ENCODE results near the gene TCN2. TPM values are rescaled to one million over a fixed set of nuclear protein-coding genes. Genes with fewer than 3 reads are reported as not detected.
A peak's percentile ranks its signal among the peaks of the same experiment; 100 is the strongest.
"Not testable (repeated sequence)": the region's sequence is repeated elsewhere in the genome, so short reads cannot be mapped to it uniquely, and the experiment has no call there.

TCN2 gene
- 6.1 and 6.6 TPM in 2 replicates for total RNA-seq
- polyA plus RNA-seq: 7.6 and 7.8 TPM in 2 replicates

GRCh38 chr22:30606455-30607299, at the start of gene TCN2:
Gene TCN2 (plus strand): TSS chr22:30607174. CDS start chr22:30607332, 158 bp downstream.
- peak; percentile 83 to 84 for DNase-seq (ENCODE audit: low read depth in 1 of 2, low spot score in 1 of 2)
- peak; percentile 1 for TF ChIP-seq CTCF (IDR thresholded peaks at IDR 0.05; ENCODE audit: low read depth, low read length)
- no peaks in the 10 kb centered on the region for H3K9me3 ChIP-seq (ENCODE audit: low read depth)
- H3K27ac ChIP-seq: peak within 1 kb of the TSS; percentile 38
- peak within 1 kb of the TSS; percentile 36 for H3K4me3 ChIP-seq
- H3K27me3 ChIP-seq: no peaks in the 10 kb centered on the region
- peaks cover 16% of the 10 kb centered on the region for H3K4me1 ChIP-seq (ENCODE audit: low read depth)
- H3K36me3 ChIP-seq: no peaks in the 10 kb centered on the region

GRCh38 chr22:30557243-30557642, 49.7 kb upstream of the TCN2 start:
- H3K27me3 ChIP-seq: no peaks in the 10 kb centered on the region
- no peak overlapping the region for H3K4me3 ChIP-seq
- DNase-seq (ENCODE audit: low read depth in 1 of 2, low spot score in 1 of 2): no peak
- no peaks in the 10 kb centered on the region for H3K4me1 ChIP-seq (ENCODE audit: low read depth)
- H3K9me3 ChIP-seq (ENCODE audit: low read depth): no peaks in the 10 kb centered on the region
- H3K36me3 ChIP-seq: no peaks in the 10 kb centered on the region
- H3K27ac ChIP-seq: no peak overlapping the region
- no peak for TF ChIP-seq CTCF (IDR thresholded peaks at IDR 0.05; ENCODE audit: low read depth, low read length)

- Histone ChIP-seq H3K36me3 (no peaks in the 10 kb centered on the region), H3K27ac (no peak overlapping the region), H3K27me3 (no peaks in the 10 kb centered on the region), H3K4me3 (no peak overlapping the region), H3K9me3 (ENCODE audit: low read depth) (no peaks in the 10 kb centered on the region), H3K4me1 (ENCODE audit: low read depth) (no peaks in the 10 kb centered on the region)
- DNase-seq (ENCODE audit: low read depth in 1 of 2, low spot score in 1 of 2): no peak
- no peak for TF ChIP-seq CTCF (IDR thresholded peaks at IDR 0.05; ENCODE audit: low read depth, low read length)
These were observed 47.1 kb upstream of the TCN2 start for GRCh38 chr22:30559889-30560288.

- not testable (repeated sequence) for H3K27me3 ChIP-seq; H3K36me3 ChIP-seq; H3K4me1 ChIP-seq (ENCODE audit: low read depth); H3K27ac ChIP-seq; H3K9me3 ChIP-seq (ENCODE audit: low read depth); DNase-seq (ENCODE audit: low read depth in 1 of 2, low spot score in 1 of 2); H3K4me3 ChIP-seq
- TF ChIP-seq CTCF (IDR thresholded peaks at IDR 0.05; ENCODE audit: low read depth, low read length): peak; percentile 17
These were observed 46.3 kb upstream of the TCN2 start for GRCh38 chr22:30560643-30561202.

- Histone ChIP-seq H3K27me3 (no peaks in the 10 kb centered on the region), H3K36me3 (no peaks in the 10 kb centered on the region), H3K4me1 (ENCODE audit: low read depth) (no peaks in the 10 kb centered on the region), H3K9me3 (ENCODE audit: low read depth) (no peaks in the 10 kb centered on the region), H3K27ac (no peak overlapping the region), H3K4me3 (no peak overlapping the region)
- DNase-seq (ENCODE audit: low read depth in 1 of 2, low spot score in 1 of 2): no peak
- no peak for TF ChIP-seq CTCF (IDR thresholded peaks at IDR 0.05; ENCODE audit: low read depth, low read length)
These were observed 45.4 kb upstream of the TCN2 start for GRCh38 chr22:30561402-30562189.
